ENCODE data around the gene SPRYD7.
"Not testable (repeated sequence)": the region's sequence is repeated elsewhere in the genome, so short reads cannot be mapped to it uniquely, and the experiment has no call there.

SPRYD7 gene

GRCh38 chr13:49933511-49933910 lies 2.6 kb downstream of the SPRYD7 start:
- DNase-seq (ENCODE audit: extremely low read depth in 1 of 2, low read depth in 1 of 2), result no peak

DNA sequence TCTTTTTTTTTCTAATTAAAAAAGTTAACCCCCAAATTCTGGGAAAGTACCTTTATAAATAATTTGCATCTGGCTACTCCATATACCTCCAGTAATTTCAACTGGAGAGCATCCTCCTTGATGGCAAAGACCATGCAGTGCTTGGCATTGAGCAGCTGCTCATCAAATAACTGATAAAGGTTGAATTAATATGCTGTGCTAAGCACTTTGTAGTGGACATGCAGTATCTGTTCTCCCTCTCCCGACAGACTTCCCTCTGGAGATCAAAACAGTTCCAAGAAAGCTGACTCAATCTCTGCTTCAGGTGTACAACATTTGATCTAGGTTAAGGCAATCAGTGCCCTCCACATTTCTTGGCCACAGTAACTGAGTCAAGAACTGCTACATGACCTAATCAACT lies 3.3 kb downstream of the SPRYD7 start:
- no peak for DNase-seq (ENCODE audit: extremely low read depth in 1 of 2, low read depth in 1 of 2)

DNA sequence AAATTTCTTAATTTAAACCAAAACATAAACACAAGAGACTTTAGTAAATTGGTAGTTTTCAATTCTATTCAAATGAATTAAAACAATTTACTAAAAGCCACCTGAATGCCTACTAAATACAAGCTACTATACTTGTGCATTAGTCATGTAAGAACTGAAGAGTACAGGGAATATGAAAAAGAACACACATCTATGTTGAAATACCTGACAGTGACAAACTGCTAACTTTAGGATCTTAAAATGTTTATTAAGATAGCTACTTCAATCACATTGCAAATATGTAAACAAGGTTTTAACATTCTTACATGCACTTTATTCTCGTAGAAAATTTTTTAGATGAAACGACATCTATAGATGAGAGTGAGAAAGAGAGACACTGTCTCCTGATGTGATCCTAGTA lies 4.1 kb downstream of the SPRYD7 start:
- no peak for DNase-seq (ENCODE audit: extremely low read depth in 1 of 2, low read depth in 1 of 2)

DNA sequence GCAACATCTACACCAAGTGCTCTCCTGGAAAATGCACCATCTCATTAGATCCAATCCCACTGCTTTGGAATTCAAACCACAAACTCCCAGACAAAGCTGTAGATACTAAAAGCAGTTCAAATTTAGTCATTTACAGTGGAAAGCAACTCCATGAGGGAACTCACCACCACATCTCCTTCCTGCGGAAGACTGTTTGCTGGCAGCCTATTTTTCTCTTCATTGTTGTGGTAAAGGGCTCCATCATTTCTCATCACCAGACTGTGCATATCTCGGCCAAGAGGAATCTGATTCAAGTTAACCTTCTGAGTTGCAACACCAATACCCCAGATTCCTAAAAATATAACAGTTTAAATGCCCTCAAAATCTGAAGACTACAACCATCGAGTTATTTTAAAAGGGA lies 8.4 kb downstream of the SPRYD7 start:
- DNase-seq (ENCODE audit: extremely low read depth in 1 of 2, low read depth in 1 of 2), result no peak

GRCh38 chr13:49925881-49926418 lies 10.2 kb downstream of the SPRYD7 start:
- DNase-seq (ENCODE audit: extremely low read depth in 1 of 2, low read depth in 1 of 2), result no peak

DNA sequence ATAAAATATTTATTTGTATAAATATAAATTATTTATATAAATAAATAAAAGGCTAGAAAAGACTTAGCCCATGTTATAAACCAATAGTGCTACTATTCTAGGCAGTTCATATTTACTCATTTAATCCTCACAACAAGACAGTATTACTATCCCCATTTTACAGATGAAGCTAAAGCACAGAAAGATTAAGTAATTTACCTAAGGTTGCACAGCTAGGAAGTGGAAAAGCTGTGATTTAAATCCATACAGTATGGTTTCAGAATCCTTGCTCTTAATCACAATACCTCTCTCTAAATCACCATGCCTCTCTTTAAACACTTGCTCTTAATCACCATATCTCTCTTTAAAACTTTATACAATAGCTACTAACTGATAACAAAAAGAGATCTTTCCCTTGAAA lies 13.8 kb downstream of the SPRYD7 start:
- DNase-seq (ENCODE audit: extremely low read depth in 1 of 2, low read depth in 1 of 2), result no peak

GRCh38 chr13:49920969-49921368 lies 15.2 kb downstream of the SPRYD7 start:
- not testable (repeated sequence) for DNase-seq (ENCODE audit: extremely low read depth in 1 of 2, low read depth in 1 of 2)

DNA sequence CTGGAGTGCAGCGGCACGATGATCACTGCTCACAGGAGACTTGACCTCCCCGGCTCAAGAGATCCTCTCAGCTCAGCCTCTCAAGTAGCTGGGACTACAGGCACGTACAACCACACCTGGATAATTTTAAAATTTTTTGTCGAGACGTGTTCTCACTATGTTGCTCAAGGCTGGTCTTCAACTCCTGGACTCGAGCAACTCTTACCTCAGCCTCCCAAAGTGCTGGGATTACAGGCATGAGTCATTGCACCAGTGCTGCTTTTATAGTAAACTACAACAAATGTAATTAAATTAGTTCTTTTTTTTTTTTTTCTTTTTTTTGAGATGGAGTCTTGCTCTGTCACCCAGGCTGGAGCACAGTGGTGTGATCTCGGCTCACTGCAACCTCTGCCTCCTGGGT lies 18.0 kb downstream of the SPRYD7 start:
- not testable (repeated sequence) for DNase-seq (ENCODE audit: extremely low read depth in 1 of 2, low read depth in 1 of 2)

DNA sequence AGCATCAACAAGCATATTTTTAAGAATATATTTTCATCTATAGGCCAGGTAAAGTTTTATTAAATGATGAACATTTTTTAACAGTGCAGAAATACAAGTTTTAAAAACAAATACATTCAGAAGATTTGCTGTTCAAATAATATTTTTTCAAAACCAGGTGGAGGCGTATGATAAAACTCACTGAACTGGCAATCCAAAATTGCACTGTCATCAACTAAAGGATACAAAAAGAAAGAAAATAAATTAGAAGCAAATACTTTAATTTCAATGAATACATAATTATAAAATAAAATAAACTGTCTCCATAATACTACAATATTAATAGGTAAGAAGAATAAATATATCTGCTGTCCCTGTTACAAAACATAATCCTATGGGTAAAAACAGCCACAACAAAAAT lies 21.2 kb downstream of the SPRYD7 start:
- no peak for DNase-seq (ENCODE audit: extremely low read depth in 1 of 2, low read depth in 1 of 2)

DNA sequence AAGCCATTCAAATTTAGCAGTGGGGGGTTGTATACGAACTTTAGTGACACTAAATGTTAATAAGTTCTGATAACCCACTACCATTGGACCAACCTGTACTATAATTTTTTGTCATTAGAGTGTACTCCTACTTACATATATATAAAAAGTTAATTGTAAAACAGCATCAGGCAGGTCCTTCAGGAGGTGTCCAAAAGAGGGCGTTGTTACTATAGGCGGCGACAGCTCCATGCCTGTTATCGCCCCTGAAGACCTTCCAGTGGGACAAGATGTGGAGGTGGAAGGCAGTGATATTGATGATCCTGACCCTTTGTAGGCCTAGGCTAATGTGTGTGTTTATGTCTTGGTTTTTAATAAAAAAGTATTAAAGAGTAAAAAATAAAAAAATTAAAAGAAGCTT lies 27.5 kb downstream of the SPRYD7 start:
- DNase-seq (ENCODE audit: extremely low read depth in 1 of 2, low read depth in 1 of 2), result no peak

DNA sequence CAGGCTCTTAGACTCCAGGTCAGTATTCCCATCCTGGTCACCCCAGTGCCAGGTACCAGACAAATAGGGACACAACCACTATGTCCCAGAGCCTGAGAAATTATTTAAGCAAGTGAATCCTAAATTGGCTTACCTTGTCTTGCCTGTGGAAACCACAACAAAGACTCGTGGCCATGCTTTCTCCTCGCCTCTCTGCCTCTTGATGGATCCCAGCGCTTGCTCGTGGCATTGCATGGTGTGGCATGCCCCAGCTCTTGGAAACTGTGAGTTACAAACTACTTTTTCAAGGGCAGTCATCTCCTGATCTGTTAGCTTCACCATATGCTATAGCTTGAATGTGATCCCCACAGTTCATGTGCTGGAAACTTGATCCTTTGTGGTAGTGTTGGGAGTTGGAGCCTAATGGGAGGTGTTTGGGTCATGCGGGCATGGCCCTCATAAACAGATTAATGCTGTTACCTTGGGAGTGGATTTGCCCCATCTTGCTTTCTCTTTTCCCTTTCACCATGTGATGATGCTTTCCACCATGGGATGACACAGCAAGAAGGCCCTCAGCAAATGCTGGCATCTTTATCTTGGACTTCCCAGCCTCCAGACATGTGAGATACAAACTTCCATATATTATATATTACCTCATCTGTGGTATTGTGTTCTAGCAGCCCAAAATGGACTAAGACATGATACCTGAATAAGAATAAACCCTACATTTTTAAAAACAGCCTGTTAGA lies 31.2 kb downstream of the SPRYD7 start:
- no peak for DNase-seq (ENCODE audit: extremely low read depth in 1 of 2, low read depth in 1 of 2)

DNA sequence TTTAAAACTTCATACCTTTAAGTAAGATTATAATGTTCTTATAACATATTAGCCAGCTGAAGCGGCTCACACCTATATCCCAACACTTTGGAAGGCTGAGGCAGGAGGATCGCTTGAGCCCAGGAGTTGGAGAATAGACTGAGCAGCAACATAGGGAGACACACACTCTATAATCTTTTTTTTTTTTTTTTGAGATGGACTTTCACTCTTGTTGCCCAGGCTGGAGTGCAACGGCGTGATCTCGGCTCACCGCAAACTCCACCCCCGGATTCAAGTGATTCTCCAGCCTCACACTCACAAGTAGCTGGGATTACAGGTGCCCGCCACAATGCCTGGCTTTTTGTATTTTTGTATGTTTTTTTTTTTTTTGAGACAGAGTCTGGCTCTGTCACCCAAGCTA lies 37.3 kb downstream of the SPRYD7 start:
- no peak for DNase-seq (ENCODE audit: extremely low read depth in 1 of 2, low read depth in 1 of 2)

DNA sequence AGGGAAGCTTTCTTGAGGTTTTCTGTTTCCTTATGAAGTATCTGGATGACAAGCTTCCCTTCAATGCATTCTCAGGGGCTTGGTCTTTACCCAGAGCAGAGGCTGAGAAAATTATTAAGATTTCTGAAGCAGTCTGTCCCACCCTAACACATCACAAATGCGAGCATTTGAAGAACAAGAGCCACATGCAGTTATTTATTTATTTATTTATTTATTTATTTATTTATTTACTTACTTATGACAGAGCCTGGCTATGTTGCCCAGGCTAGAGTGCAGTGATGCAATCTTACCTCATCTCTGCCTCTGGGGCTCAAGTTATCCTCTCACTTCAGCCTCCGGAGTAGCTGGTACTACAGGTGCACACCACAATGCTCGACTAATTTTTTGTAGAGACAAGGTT lies 38.4 kb downstream of the SPRYD7 start:
- DNase-seq (ENCODE audit: extremely low read depth in 1 of 2, low read depth in 1 of 2), result no peak

GRCh38 chr13:49895826-49896225 lies 40.3 kb downstream of the SPRYD7 start:
- DNase-seq (ENCODE audit: extremely low read depth in 1 of 2, low read depth in 1 of 2), result no peak

DNA sequence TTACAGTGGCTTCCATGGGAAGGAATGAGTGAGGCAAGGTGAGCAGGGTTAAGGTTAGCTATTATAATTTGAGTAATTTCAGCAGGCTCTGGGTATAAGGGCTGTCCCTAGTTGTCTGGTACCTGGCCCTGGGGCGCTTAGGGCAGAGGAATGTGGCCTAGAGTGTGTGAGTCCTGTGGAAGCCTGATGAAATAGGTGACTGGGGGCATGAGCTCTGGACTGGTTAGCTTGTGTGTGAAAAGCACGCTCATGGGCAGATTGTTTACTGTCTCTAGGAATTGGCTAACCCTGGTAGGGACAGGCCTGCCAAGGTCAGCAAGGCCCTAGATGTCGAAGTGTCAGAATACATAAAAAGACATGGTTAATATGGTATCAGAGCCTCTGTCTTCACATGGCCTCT lies 42.5 kb downstream of the SPRYD7 start:
- no peak for DNase-seq (ENCODE audit: extremely low read depth in 1 of 2, low read depth in 1 of 2)

- DNase-seq (ENCODE audit: extremely low read depth in 1 of 2, low read depth in 1 of 2), result no peak
These were observed 45.8 kb downstream of the SPRYD7 start for GRCh38 chr13:49890376-49890775.

GRCh38 chr13:49878682-49879081 lies 57.5 kb downstream of the SPRYD7 start:
- DNase-seq (ENCODE audit: extremely low read depth in 1 of 2, low read depth in 1 of 2), result no peak

GRCh38 chr13:49877629-49878218 lies 58.4 kb downstream of the SPRYD7 start:
- DNase-seq (ENCODE audit: extremely low read depth in 1 of 2, low read depth in 1 of 2), result no peak

DNA sequence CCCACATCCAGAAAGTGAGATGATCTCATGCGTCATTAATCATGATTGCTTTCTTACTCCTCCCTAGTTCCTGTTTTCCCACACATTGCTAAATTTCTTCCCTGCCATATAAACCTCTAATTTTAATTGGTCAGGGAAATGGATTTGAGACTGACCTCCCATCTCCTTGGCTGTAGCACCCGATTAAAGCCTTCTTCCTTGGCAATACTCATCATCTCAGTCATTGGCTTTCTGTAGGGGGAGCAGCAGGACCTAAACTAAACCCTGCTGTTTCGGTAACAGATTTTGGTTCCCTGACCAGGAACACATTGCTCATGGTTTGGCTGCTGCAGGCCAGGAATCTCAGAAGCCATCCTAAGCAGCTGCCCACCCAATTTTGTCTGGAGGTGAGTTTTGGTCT lies 61.7 kb downstream of the SPRYD7 start:
- no peak for DNase-seq (ENCODE audit: extremely low read depth in 1 of 2, low read depth in 1 of 2)

DNA sequence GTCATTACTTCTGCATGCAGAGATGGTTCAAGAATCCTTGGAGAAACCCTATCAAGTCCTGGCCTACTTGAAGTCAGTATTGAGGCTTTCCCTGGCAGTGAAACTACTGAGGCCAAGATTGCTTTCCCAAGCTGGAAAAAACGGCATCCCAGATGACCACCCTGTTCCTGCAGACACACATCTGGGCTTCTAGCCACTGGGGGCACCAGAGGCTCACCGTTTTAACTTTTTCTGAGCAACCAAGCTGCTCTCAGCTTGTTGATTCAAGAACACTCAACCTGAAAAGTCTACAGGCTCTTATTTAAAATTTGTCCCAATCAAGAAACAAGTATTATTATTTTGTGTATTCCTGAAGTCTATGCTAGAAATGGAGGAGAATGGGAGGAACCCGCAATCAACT lies 66.6 kb downstream of the SPRYD7 start:
- DNase-seq (ENCODE audit: extremely low read depth in 1 of 2, low read depth in 1 of 2), result no peak

- DNase-seq (ENCODE audit: extremely low read depth in 1 of 2, low read depth in 1 of 2), result no peak
These were observed 68.3 kb downstream of the SPRYD7 start for GRCh38 chr13:49867834-49868233.

- no peak for DNase-seq (ENCODE audit: extremely low read depth in 1 of 2, low read depth in 1 of 2)
These were observed 70.9 kb downstream of the SPRYD7 start for GRCh38 chr13:49865218-49865617.

DNA sequence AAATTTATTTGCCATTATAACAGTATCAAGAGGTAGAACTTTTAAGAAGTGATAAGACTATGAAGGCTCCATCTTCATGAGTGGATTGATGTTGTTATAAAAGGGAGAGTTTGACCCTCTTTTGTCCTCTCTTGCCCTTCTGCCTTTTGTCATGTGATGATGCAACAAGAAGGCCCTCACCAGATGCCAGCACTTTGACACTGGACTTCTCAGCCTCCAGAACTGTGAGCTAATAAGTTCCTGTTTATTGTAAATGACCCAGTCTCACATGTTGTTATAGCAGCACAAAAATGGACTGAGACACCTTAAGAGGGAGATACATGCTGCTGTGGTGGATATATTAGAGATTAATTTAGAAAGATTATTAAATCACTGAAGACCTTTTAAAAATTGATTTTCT lies 71.6 kb downstream of the SPRYD7 start:
- no peak for DNase-seq (ENCODE audit: extremely low read depth in 1 of 2, low read depth in 1 of 2)
